IgD-negative memory B cell (primary cell): Measurements from ENCODE around the gene CALCB. TPM values are rescaled to one million over a fixed set of nuclear protein-coding genes. Genes with fewer than 3 reads are reported as not detected.

ENCODE experiments used
- H3K27ac Mint-ChIP-seq, 3 donors: one replicate each; pipeline ENCODE4 v1.8.0; 2020 to 2022; ENCODE audit warnings: mild to moderate bottlenecking in 3 of 3, mixed read lengths in 3 of 3, moderate library complexity in 1 of 3
- H3K27me3 Mint-ChIP-seq: one replicate; pipeline ENCODE4 v1.8.0; 2021; ENCODE audit warnings: mixed read lengths
- H3K36me3 Mint-ChIP-seq: one replicate; pipeline ENCODE4 v1.8.0; 2020; ENCODE audit warnings: mild to moderate bottlenecking, mixed read lengths
- H3K4me1 Mint-ChIP-seq, 3 donors: one replicate each; pipeline ENCODE4 v1.8.0; 2020 to 2022; ENCODE audit warnings: mixed read lengths in 3 of 3, mild to moderate bottlenecking in 1 of 3
- H3K4me3 Mint-ChIP-seq, 4 donors: one replicate each; pipeline ENCODE4 v1.8.0; 2020 to 2022; ENCODE audit warnings: mild to moderate bottlenecking in 4 of 4, mixed read lengths in 4 of 4, moderate library complexity in 3 of 4
- H3K9me3 Mint-ChIP-seq, 3 donors: one replicate each; pipeline ENCODE4 v1.8.0; 2020 to 2021; ENCODE audit warnings: mixed read lengths in 3 of 3, mild to moderate bottlenecking in 1 of 3
- polyA plus RNA-seq: library from polyadenylated mRNA; unstranded; fragments of 300-500 nt; fragmentation: Illumina TruSeq; gene quantifications from one replicate; pipeline ENCODE4 v1.2.3, GENCODE V29; 2021

CALCB gene
- polyA plus RNA-seq, 1 donor from 2014 or later: 0.13 TPM

DNA sequence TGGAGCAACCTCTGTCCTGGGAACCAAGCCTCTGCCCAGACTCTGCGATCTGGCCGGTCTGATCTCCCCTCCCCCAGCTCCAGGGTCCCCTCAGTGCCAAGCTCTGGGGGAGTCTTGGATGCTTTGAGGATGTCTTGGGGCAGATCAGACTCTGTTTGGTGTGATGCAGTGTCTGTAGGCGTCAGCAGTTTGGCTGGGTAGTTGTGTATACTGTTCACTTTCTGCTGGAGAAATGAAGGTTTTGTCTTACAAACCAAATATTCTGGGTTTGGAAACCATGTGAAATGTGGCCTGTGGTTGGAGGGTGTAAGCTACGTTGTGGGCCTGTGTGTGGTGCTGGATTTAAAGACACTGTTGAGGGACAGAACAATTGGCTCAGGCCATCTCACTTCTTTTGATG is 46.0 kb downstream of the CALCB start:
- no peak overlapping the region for H3K27ac Mint-ChIP-seq
- H3K27me3 Mint-ChIP-seq: peaks cover 34% of the 10 kb centered on the region
- H3K9me3 Mint-ChIP-seq: no peaks in the 10 kb centered on the region
- peaks cover 9 to 19% (median 10%) of the 10 kb centered on the region in 3 donors for H3K4me1 Mint-ChIP-seq
- no peak overlapping the region for H3K4me3 Mint-ChIP-seq
- H3K36me3 Mint-ChIP-seq: no peaks in the 10 kb centered on the region

DNA sequence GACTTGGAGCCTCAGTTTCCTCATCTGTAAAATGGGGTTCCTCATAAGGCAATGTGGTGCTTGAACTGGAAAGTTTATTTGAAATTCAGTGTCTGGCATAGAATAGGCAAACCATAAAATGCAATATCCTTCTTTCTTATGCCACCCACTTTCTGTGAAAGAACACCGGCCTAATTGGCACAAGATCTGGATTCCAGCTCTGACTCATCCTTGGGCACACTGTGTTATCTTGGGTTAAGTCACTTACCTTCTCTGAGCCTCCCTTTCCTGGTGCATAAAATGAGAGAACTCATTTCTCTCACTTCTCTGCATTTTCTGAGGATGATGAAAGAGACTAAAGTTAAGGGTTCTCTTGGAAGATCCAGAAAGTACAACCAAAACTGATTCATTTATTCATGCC is 46.4 kb downstream of the CALCB start:
- Mint-ChIP-seq H3K27ac (no peak overlapping the region), H3K9me3 (no peaks in the 10 kb centered on the region), H3K36me3 (no peaks in the 10 kb centered on the region), H3K4me3 (no peak overlapping the region), H3K4me1 (peaks cover 8 to 18% (median 9%) of the 10 kb centered on the region in 3 donors), H3K27me3 (peaks cover 34% of the 10 kb centered on the region)

DNA sequence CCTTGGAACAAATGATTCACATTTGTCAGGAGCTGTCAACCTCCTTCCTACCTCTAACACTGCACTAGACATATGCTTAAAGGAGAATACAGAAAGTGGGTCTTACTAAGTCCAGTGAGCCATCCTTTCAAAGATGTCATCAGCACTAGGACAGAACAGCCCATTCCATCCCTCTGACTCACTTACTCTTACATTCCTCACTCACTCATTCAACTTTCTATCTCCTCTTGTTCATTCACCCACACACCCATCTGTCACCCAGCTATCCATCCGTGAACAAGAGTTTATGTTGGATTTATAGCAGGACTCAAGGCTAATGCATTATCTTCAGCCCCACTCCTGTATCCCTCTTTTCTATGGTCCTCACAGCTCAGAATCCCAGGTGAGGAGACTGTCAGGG is 50.5 kb downstream of the CALCB start:
- H3K27me3 Mint-ChIP-seq: peaks cover 18% of the 10 kb centered on the region
- no peaks in the 10 kb centered on the region for H3K36me3 Mint-ChIP-seq
- no peak overlapping the region for H3K27ac Mint-ChIP-seq
- H3K4me1 Mint-ChIP-seq: peaks cover 0 to 7% (median 0%) of the 10 kb centered on the region in 3 donors
- H3K9me3 Mint-ChIP-seq: no peaks in the 10 kb centered on the region
- H3K4me3 Mint-ChIP-seq: no peak overlapping the region

DNA sequence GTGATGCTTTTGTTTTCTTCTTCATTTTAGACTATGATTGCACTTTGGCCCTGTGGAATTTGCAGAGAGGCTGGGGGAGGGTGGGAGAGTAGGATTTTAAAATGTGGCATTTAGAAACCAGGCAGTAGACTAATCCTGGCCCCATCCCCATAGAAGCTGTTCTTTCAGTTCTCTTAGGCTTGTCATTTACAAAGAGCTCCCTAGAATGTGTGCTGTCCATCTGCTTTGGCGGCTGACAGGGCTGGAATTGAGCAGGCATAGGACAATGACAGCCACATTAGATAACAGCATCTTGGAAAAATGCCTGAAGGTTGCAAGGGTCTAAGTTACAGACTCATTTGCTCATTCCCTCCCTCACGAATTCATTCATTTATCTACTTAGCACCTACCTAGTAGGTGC is 51.1 kb downstream of the CALCB start:
- Mint-ChIP-seq H3K36me3 (no peaks in the 10 kb centered on the region), H3K27ac (no peak overlapping the region), H3K27me3 (peaks cover 17% of the 10 kb centered on the region), H3K9me3 (no peaks in the 10 kb centered on the region), H3K4me3 (no peak overlapping the region), H3K4me1 (peaks cover 0 to 4% (median 1%) of the 10 kb centered on the region in 3 donors)

DNA sequence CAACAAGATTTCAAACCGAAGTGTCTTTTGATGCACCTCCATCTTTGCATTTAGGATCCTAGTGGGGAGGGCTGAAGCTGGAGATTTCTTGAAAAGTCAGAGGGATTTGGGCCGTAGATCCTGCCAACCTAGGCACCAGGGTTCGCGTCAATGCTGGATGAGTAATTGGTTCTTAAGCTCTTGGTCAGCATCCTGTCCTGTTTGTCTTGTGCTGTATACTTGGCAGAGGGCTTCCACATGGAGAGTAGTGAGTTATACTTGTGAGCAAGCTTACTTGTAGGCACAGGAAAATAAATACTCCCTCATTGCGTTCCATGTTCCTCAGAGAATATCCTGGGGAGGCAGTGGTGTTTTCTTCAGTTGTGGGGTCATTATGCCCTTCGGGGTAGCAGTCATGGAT is 53.9 kb downstream of the CALCB start:
- Mint-ChIP-seq H3K27ac (no peak overlapping the region), H3K27me3 (peaks cover 11% of the 10 kb centered on the region), H3K4me1 (peaks cover 0 to 1% (median 0%) of the 10 kb centered on the region in 3 donors), H3K4me3 (no peak overlapping the region), H3K36me3 (no peaks in the 10 kb centered on the region), H3K9me3 (no peaks in the 10 kb centered on the region)

Other genes with a start within 250 kb of the CALCB start
- gene CYP2R1, start 181.4 kb upstream of the CALCB start, polyA plus RNA-seq: 21.6 TPM
- gene CALCA, start 101.2 kb upstream of the CALCB start, polyA plus RNA-seq: not detected
- 0.31 TPM for gene INSC, start 41.3 kb downstream of the CALCB start, polyA plus RNA-seq